ENCODE data around the gene ZFP91.

ZFP91 gene

GRCh38 chr11:58591659-58592058 is 12.8 kb downstream of the ZFP91 start:
- H3K36me3 ChIP-seq (ENCODE audit: insufficient read depth, low read depth, low read length), result peaks cover 47% of the 10 kb centered on the region
- H3K4me3 ChIP-seq (ENCODE audit: low read length), result no peak overlapping the region
- no peak overlapping the region for H3K27ac ChIP-seq (ENCODE audit: low read length)
- no peaks in the 10 kb centered on the region for H3K27me3 ChIP-seq (ENCODE audit: insufficient read depth, low read length)
- no peaks in the 10 kb centered on the region for H3K4me1 ChIP-seq (ENCODE audit: insufficient read depth, low read length)
- no peaks in the 10 kb centered on the region for H3K9me3 ChIP-seq (ENCODE audit: insufficient read depth, low read depth, low read length)
- H3K9ac ChIP-seq (ENCODE audit: low read depth, low read length), result no peak overlapping the region

GRCh38 chr11:58592760-58593472 is 14.1 kb downstream of the ZFP91 start:
- Histone ChIP-seq H3K4me1 (ENCODE audit: insufficient read depth, low read length) (no peaks in the 10 kb centered on the region), H3K27ac (ENCODE audit: low read length) (no peak overlapping the region), H3K9me3 (ENCODE audit: insufficient read depth, low read depth, low read length) (no peaks in the 10 kb centered on the region), H3K9ac (ENCODE audit: low read depth, low read length) (no peak overlapping the region), H3K36me3 (ENCODE audit: insufficient read depth, low read depth, low read length) (peaks cover 37% of the 10 kb centered on the region; the same call in 1 of the 2 replicates), H3K4me3 (ENCODE audit: low read length) (no peak overlapping the region), H3K27me3 (ENCODE audit: insufficient read depth, low read length) (no peaks in the 10 kb centered on the region)

GRCh38 chr11:58594826-58595225 is 16.0 kb downstream of the ZFP91 start:
- no peaks in the 10 kb centered on the region for H3K27me3 ChIP-seq (ENCODE audit: insufficient read depth, low read length)
- H3K27ac ChIP-seq (ENCODE audit: low read length), result no peak overlapping the region
- H3K4me3 ChIP-seq (ENCODE audit: low read length), result no peak overlapping the region
- no peaks in the 10 kb centered on the region for H3K9me3 ChIP-seq (ENCODE audit: insufficient read depth, low read depth, low read length)
- H3K4me1 ChIP-seq (ENCODE audit: insufficient read depth, low read length), result peaks cover 6% of the 10 kb centered on the region; the same call in 1 of the 2 replicates
- H3K36me3 ChIP-seq (ENCODE audit: insufficient read depth, low read depth, low read length), result peaks cover 38% of the 10 kb centered on the region; the same call in 1 of the 2 replicates
- H3K9ac ChIP-seq (ENCODE audit: low read depth, low read length), result no peak overlapping the region

GRCh38 chr11:58596621-58597020 is 17.8 kb downstream of the ZFP91 start:
- no peak overlapping the region for H3K4me3 ChIP-seq (ENCODE audit: low read length)
- no peaks in the 10 kb centered on the region for H3K27me3 ChIP-seq (ENCODE audit: insufficient read depth, low read length)
- peaks cover 27% of the 10 kb centered on the region; the same call in 1 of the 2 replicates for H3K36me3 ChIP-seq (ENCODE audit: insufficient read depth, low read depth, low read length)
- no peaks in the 10 kb centered on the region for H3K9me3 ChIP-seq (ENCODE audit: insufficient read depth, low read depth, low read length)
- H3K9ac ChIP-seq (ENCODE audit: low read depth, low read length), result no peak overlapping the region
- peaks cover 16% of the 10 kb centered on the region; the same call in 1 of the 2 replicates for H3K4me1 ChIP-seq (ENCODE audit: insufficient read depth, low read length)
- no peak overlapping the region for H3K27ac ChIP-seq (ENCODE audit: low read length)

- Histone ChIP-seq H3K9me3 (ENCODE audit: insufficient read depth, low read depth, low read length) (no peaks in the 10 kb centered on the region), H3K9ac (ENCODE audit: low read depth, low read length) (no peak overlapping the region), H3K4me1 (ENCODE audit: insufficient read depth, low read length) (peaks cover 16% of the 10 kb centered on the region; the same call in 1 of the 2 replicates), H3K27me3 (ENCODE audit: insufficient read depth, low read length) (no peaks in the 10 kb centered on the region), H3K36me3 (ENCODE audit: insufficient read depth, low read depth, low read length) (peaks cover 20% of the 10 kb centered on the region; the same call in 1 of the 2 replicates), H3K4me3 (ENCODE audit: low read length) (no peak overlapping the region), H3K27ac (ENCODE audit: low read length) (no peak overlapping the region)
Measured at GRCh38 chr11:58597486-58598144, 18.8 kb downstream of the ZFP91 start.

- no peak overlapping the region; the same call in 1 of the 2 replicates for H3K4me3 ChIP-seq (ENCODE audit: low read length)
- H3K9me3 ChIP-seq (ENCODE audit: insufficient read depth, low read depth, low read length), result no peaks in the 10 kb centered on the region
- peaks cover 16% of the 10 kb centered on the region; the same call in 1 of the 2 replicates for H3K4me1 ChIP-seq (ENCODE audit: insufficient read depth, low read length)
- no peak overlapping the region for H3K27ac ChIP-seq (ENCODE audit: low read length)
- no peak overlapping the region for H3K9ac ChIP-seq (ENCODE audit: low read depth, low read length)
- no peaks in the 10 kb centered on the region for H3K27me3 ChIP-seq (ENCODE audit: insufficient read depth, low read length)
- H3K36me3 ChIP-seq (ENCODE audit: insufficient read depth, low read depth, low read length), result peaks cover 9% of the 10 kb centered on the region; the same call in 1 of the 2 replicates
Measured at GRCh38 chr11:58600510-58600909, 21.6 kb downstream of the ZFP91 start.

- H3K27ac ChIP-seq (ENCODE audit: low read length), result no peak overlapping the region
- no peak overlapping the region for H3K4me3 ChIP-seq (ENCODE audit: low read length)
- no peaks in the 10 kb centered on the region for H3K27me3 ChIP-seq (ENCODE audit: insufficient read depth, low read length)
- H3K4me1 ChIP-seq (ENCODE audit: insufficient read depth, low read length), result no peaks in the 10 kb centered on the region; the same call in 1 of the 2 replicates
- peaks cover 31% of the 10 kb centered on the region for H3K36me3 ChIP-seq (ENCODE audit: insufficient read depth, low read depth, low read length)
- H3K9ac ChIP-seq (ENCODE audit: low read depth, low read length), result no peak overlapping the region
- H3K9me3 ChIP-seq (ENCODE audit: insufficient read depth, low read depth, low read length), result no peaks in the 10 kb centered on the region
Measured at GRCh38 chr11:58606930-58607714, 28.3 kb downstream of the ZFP91 start.

- no peaks in the 10 kb centered on the region for H3K27me3 ChIP-seq (ENCODE audit: insufficient read depth, low read length)
- no peak overlapping the region for H3K9ac ChIP-seq (ENCODE audit: low read depth, low read length)
- H3K4me3 ChIP-seq (ENCODE audit: low read length), result no peak overlapping the region
- H3K4me1 ChIP-seq (ENCODE audit: insufficient read depth, low read length), result no peaks in the 10 kb centered on the region; the same call in 1 of the 2 replicates
- peaks cover 43% of the 10 kb centered on the region for H3K36me3 ChIP-seq (ENCODE audit: insufficient read depth, low read depth, low read length)
- no peaks in the 10 kb centered on the region for H3K9me3 ChIP-seq (ENCODE audit: insufficient read depth, low read depth, low read length)
- no peak overlapping the region for H3K27ac ChIP-seq (ENCODE audit: low read length)
Measured at GRCh38 chr11:58608331-58608730, 29.5 kb downstream of the ZFP91 start.

GRCh38 chr11:58609723-58610122 is 30.9 kb downstream of the ZFP91 start:
- peaks cover 57% of the 10 kb centered on the region for H3K36me3 ChIP-seq (ENCODE audit: insufficient read depth, low read depth, low read length)
- H3K27ac ChIP-seq (ENCODE audit: low read length), result no peak overlapping the region
- H3K9ac ChIP-seq (ENCODE audit: low read depth, low read length), result no peak overlapping the region
- H3K27me3 ChIP-seq (ENCODE audit: insufficient read depth, low read length), result no peaks in the 10 kb centered on the region
- H3K4me3 ChIP-seq (ENCODE audit: low read length), result no peak overlapping the region
- H3K4me1 ChIP-seq (ENCODE audit: insufficient read depth, low read length), result no peaks in the 10 kb centered on the region
- no peaks in the 10 kb centered on the region for H3K9me3 ChIP-seq (ENCODE audit: insufficient read depth, low read depth, low read length)

- Histone ChIP-seq H3K9ac (ENCODE audit: low read depth, low read length) (no peak overlapping the region), H3K36me3 (ENCODE audit: insufficient read depth, low read depth, low read length) (peaks cover 92% of the 10 kb centered on the region), H3K27ac (ENCODE audit: low read length) (no peak overlapping the region), H3K9me3 (ENCODE audit: insufficient read depth, low read depth, low read length) (no peaks in the 10 kb centered on the region), H3K27me3 (ENCODE audit: insufficient read depth, low read length) (no peaks in the 10 kb centered on the region), H3K4me1 (ENCODE audit: insufficient read depth, low read length) (no peaks in the 10 kb centered on the region), H3K4me3 (ENCODE audit: low read length) (no peak overlapping the region)
Measured at GRCh38 chr11:58613228-58613627, 34.4 kb downstream of the ZFP91 start.

- Histone ChIP-seq H3K4me3 (ENCODE audit: low read length) (no peak overlapping the region), H3K4me1 (ENCODE audit: insufficient read depth, low read length) (no peaks in the 10 kb centered on the region), H3K9me3 (ENCODE audit: insufficient read depth, low read depth, low read length) (no peaks in the 10 kb centered on the region), H3K36me3 (ENCODE audit: insufficient read depth, low read depth, low read length) (peaks cover 100% of the 10 kb centered on the region), H3K27ac (ENCODE audit: low read length) (no peak overlapping the region), H3K9ac (ENCODE audit: low read depth, low read length) (no peak overlapping the region), H3K27me3 (ENCODE audit: insufficient read depth, low read length) (no peaks in the 10 kb centered on the region)
Measured at GRCh38 chr11:58615559-58615958, 36.7 kb downstream of the ZFP91 start.

Data from iPS-20b (cell line).